Left ventricle myocardium superior (tissue), 1 donor: ENCODE results near the gene MARK3. TPM values are rescaled to one million over a fixed set of nuclear protein-coding genes. Genes with fewer than 3 reads are reported as not detected.
A peak's percentile ranks its signal among the peaks of the same experiment; 100 is the strongest.
"Not testable (repeated sequence)": the region's sequence is repeated elsewhere in the genome, so short reads cannot be mapped to it uniquely, and the experiment has no call there.

ENCODE experiments used
- ATAC-seq: fragments of 200-7000 bp; cut with Tn5 transposase; one replicate; pipeline ENCODE4 v1.9.1; 2020; ENCODE audit warnings: mild to moderate bottlenecking, moderate library complexity
- DNase-seq: peaks from one replicate; pipeline ENCODE4 v3.0.0-alpha.2; 2020
- intact Hi-C: fragments of 100-400 bp; cut with micrococcal nuclease; formaldehyde crosslinking; loops from one replicate; pipeline ENCODE4 v1.11.0; 2022
- total RNA-seq: library from RNA; stranded (reverse); fragmentation: NEBNext Ultra II Directional; extraction: Animal tissue kit (Norgen Biotek cat#: 25700); gene quantifications from one replicate; pipeline ENCODE4 v1.2.1, GENCODE V29; 2021
- donor health status: DM: no; HTN: yes; CAD: no; lungs with severe emphysema.

Gene MARK3
- total RNA-seq, 1 donor from 2014 or later = 127 TPM

- intact Hi-C loops = no loop called here
- ATAC-seq = no peak
- DNase-seq = peak; percentile 36
These were observed 134.0 kb downstream of the MARK3 start for GRCh38 chr14:103519043-103519836.

DNA sequence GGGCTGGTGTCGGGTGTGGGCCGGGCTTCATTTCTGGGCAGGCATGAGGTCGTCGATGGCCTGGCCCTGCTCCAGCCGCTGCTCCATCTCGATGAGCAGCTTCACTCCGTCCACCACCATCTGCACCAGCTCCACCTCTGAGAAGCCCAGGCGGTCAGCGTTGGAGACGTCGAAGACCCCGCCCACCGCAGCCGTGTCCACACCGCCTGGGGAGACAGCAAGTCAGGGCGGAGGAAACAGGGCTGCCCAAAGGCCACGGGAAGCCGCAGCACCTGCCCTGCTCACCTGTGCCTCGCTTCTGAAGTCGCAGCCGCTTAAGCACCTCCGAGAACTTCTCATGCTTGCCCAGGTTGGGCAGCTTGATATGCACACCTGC lies 134.6 kb downstream of the MARK3 start:
- ATAC-seq = no peak
- DNase-seq = peak; percentile 63
- intact Hi-C loops = no loop called here

GRCh38 chr14:103520269-103520656 lies 135.0 kb downstream of the MARK3 start:
- DNase-seq (no peak), ATAC-seq (no peak)
- intact Hi-C loops = no loop called here

DNA sequence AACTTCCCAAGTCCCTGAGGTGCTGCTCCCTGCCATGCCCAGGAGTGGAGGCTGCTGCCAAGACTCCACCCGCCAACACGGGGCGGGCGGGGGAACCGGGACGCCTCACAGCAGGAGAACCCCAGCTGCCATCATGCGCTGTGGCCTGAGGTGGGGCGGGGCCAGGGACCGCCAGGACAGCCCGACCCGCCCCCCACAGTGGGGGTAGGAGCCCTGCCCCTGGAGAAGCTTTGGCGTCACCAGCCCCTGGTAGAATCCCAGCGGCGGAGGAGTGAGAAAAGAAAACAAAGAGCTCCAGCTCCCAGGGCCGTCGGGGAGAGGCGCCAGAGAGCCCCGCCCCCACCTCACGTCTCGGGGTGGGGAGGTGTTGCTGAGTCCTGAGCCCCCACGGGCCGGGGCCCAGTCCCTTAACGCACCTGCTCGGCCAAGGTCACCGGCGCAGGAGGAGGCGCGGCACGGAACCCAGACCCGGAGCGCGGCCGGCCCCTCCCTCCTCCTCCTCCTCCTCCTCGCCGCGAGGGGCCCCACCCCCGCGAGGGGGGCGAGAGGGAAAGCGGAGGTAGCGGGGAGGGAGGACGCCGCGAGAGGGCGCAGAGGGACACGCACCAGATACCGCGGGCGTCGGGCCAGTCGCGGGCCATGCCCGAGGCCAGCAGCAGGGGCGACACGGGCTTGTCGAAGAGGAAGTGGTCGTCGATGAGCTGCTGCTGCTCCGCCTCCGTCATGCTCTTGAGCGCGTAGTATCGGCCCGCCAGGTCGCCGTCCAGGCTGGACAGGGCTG lies 135.6 kb downstream of the MARK3 start:
- intact Hi-C loops = no loop called here
- ATAC-seq (peak; percentile 66), DNase-seq (peak; percentile 93)

- intact Hi-C loops = no loop called here
- no peak for DNase-seq
- peak; percentile 59 for ATAC-seq
These were observed 136.3 kb downstream of the MARK3 start for GRCh38 chr14:103521438-103521950.

- ATAC-seq (no peak), DNase-seq (peak; percentile 64)
- intact Hi-C loops = no loop called here
These were observed 136.8 kb downstream of the MARK3 start for GRCh38 chr14:103521951-103522563.

DNA sequence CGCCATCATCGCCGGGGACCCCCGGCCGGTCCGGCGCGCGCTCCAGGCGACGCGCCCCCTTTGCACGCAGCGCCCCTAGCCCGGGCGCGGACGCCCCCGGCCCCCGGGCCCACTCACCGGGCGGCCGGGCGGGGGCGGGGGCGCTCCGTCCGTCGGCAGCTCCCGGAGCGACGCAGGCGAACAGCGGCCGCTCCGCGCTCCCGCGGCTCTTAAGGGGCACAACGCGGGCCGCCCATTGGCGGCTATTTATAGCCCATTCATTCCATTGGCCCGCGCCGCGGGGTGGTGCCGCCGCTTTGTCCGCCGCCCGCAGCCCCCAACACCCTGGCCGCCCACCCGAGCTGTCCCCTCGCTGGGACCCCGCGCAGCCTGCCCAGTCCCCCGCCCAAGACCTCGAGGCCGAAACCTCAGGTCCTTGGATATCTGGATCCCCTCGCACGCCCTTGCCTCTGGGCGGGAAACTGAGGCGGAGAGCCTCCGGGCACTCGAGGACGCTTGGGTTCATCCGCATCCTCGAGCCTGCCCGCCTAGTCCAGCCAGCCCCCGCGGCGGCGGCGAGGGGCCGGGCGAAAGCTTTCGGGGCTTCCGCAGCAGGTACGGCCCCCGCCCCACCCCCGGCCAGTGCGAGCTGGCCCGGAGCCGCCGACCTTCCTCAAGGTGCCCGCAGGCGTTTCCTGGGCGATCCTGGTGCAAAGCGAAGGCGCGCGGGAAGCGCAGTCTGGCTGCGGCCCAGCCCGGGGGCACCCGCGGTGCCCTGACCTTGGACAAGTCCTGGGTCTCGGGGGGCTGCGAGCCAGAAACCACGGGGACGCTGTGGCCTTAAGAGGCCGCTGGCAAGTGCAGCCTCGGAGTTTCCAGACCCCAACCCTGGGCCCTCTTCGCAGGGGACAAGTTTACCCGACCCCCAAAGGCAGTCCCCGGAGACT lies 137.7 kb downstream of the MARK3 start, which contains the start of gene CKB:
CKB (minus strand) TSS at position 182 of the 926 bp plus-strand sequence. CDS start 337 bp downstream, outside the sequence.
- ATAC-seq = peak; percentile 19
- peak; percentile 89 for DNase-seq
- intact Hi-C loops = no loop called here

GRCh38 chr14:103523575-103523954 lies 138.3 kb downstream of the MARK3 start:
- DNase-seq (no peak), ATAC-seq (no peak)
- intact Hi-C loops = no loop called here

DNA sequence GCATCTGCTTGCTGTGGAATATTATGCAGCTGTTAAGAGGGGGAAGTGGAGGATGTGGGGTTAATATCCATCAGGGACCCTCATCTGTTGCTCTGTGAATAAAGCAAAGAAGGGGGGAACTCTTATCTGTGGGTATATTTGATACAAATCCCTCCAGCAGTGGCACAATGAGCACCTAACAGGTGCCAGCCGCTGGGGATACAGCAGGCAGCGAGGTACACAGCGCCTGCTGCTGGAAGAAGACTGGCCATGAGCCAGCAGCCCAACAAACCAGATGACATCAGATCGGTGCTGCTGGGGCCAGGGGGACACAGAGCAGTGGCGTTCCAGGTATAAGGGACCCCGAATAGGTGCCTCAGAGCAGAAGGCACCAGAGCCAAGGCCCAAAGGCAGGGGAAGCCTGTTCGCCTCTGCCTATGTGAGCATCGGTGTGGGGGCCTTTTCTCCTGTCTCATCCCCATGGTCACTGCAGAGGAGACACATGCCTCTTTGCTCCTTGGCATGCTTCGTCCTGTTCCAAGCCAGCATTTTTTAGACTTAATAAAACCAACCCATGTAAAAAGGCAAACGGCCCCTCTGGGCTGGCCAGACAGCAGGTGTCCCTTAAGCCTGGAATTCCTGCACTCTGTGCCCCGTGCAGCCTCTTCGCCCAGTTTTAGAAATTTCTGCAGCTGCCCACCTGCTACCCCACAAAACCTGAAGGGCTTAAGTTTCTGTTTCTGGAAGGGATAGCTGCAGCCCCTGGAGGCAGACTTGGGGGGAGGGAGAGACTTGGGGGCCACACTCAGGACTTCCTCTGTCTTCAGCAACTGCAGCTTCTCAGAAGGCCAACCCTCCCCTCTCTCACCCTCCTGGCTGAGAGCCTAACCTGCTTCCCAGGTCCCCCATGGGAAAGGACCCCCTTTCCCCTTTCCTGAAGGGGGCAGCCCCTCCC lies 139.1 kb downstream of the MARK3 start:
- ATAC-seq = no peak
- intact Hi-C loops = no loop called here
- peak; percentile 35 for DNase-seq

DNA sequence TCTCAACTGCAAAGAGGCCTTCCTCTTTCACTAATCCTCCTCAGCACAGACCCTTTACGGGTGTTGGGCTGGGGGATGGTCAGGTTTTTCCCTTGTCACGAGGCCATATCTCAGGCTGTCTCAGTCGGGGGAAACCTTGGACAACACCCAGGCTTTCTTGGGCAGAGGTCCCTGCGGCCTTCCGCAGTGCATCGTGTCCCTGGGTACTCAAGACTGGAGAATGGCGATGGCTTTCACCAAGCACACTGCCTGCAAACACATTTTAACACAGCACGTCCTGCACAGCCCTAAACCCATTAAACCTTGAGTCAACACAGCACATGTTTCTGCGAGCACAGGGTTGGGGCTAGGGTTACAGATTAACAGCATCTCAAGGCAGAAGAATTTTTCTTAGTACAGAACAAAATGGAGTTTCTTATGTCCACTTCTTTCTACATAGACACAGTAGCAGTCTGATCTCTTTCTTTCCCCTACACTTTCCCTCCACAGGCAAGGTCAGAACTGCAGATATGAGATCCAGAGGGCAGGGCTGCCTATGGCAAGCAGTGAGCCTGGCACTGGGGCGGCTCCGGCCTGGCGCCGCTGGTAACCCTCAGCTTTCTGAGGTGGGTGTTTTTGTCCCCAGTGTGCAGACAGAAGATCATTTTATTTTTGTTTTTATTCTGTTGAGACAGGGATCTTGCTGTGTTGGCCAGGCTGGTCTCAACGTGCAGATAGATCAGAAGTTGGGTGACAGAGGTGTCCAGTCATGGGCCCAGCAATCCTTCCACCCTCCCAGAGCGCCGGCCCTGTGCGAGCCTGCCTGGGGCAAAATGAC lies 140.4 kb downstream of the MARK3 start:
- ATAC-seq, intact Hi-C loops: not testable (repeated sequence)
- DNase-seq = peak; percentile 43

- DNase-seq (peak; percentile 36), ATAC-seq (no peak)
- intact Hi-C loops = no loop called here
These were observed 141.2 kb downstream of the MARK3 start for GRCh38 chr14:103526247-103526913.

DNA sequence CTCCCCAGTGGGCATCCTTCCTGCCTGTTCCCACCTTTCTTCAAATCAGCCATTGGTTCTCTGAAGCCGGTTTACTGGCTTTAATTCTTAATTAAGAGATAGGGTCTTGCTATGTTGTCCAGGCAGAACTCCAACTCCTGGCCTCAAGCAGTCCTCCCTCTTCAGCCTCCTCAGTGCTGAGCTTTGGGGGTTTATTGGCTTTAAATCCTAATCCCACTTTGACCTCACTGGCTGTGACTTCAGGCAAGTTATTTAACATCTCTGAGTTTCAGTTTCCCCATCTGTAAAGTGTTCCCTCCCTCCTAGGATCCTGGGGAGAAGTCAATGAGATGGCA lies 141.7 kb downstream of the MARK3 start:
- ATAC-seq = no peak

GRCh38 chr14:103527408-103528145 lies 142.4 kb downstream of the MARK3 start:
- DNase-seq = peak; percentile 32
- peak; percentile 0 for ATAC-seq
- intact Hi-C loops = no loop called here

More for the DNA sequence above, 141.7 kb downstream of the MARK3 start:
- DNase-seq = no peak
- intact Hi-C loops = no loop called here

DNA sequence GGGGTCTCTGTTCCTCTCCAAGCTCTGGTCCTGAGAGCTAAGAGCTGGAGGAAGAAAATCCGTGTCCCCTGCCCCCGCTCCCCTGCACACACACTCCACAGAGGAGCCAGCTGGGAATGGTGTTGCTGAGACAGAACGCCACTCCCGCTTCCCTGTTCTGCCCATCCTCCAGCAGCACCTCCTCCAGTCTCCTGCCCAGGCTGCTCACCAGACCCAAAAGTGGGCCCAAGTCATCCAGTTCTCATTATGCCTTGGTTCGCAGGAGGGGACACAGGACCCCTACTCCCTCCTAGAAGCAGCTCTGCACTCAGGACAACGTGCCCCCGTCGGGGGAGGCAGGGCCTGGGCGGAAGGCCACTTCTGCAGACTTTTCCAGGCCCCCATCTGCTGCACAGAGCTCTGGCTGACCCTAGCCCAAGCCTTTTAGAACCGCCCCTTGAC lies 143.0 kb downstream of the MARK3 start:
- peak; percentile 51 for DNase-seq
- intact Hi-C loops = no loop called here
- ATAC-seq = peak; percentile 56

DNA sequence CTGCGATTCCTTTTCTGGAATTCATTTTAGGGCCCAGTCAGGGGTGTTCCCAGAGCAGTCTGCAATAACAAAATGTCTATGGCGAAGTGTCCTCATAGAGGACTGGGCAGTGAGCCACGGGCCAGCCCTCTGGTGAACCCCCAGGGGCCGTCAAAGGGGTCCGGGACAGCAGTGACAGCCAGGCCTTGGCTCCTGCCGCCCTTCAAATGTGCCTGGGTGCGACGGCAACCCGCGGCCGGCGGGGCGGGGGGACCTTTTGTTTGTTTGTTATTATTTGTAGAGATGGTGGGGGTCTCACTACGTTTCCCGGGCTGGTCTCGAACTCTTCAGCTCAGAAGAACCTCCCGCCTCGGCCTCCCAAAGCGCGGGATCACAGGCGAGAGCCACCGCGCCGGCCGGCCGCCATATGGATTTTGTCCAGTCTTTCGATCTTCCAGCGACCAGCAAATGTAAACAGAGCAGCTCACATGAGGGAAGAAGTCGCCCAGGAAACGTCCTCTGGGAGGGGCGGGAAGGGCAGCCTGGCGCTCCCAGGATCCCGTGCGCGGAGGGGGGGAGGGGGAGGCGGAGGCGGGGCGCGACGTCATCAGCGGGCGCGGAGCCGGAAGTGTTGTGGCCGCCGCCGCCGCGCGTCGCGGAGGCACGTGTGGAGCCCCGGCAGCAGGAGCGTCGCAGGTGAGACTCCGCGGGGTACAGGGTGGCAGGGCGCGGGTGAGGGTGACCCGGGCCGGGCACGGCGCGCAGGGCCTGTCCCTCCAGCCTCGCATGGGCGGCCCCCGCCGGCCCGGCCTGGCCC lies 143.6 kb downstream of the MARK3 start, which contains the start of gene TRMT61A:
TRMT61A (plus strand) TSS at position 610 of the 796 bp plus-strand sequence. CDS start 783 bp downstream, outside the sequence.
- intact Hi-C loops = no loop called here
- DNase-seq (peak; percentile 93), ATAC-seq (peak; percentile 90)
